Astrocyte of the cerebellum (primary cell): ENCODE data around the gene USP33.
"Not testable (repeated sequence)": the region's sequence is repeated elsewhere in the genome, so short reads cannot be mapped to it uniquely, and the experiment has no call there.

Experiments used
- DNase-seq: peaks from one replicate; pipeline ENCODE4 v3.0.0-alpha.2; 2011; ENCODE audit warnings: low read depth
- H3K4me3 ChIP-seq: 2 replicates; pipeline ENCODE4 v1.5.1; 2011; ENCODE audit warnings: mild to moderate bottlenecking, low read depth, low read length, moderate library complexity
- in situ Hi-C: cut with HindIII; loops from 2 replicates; pipeline ENCODE4 v1.10.0; 2017; ENCODE audit warnings: low sequenced_read_pairs
- TF ChIP-seq, protein P1 (sequence below): IDR thresholded peaks from 2 replicates; pipeline ENCODE4 v1.5.1; 2012; ENCODE audit warnings: low read length, low read depth, moderate library complexity, mild to moderate bottlenecking; ENCODE audit errors: missing control alignments

Gene USP33

DNA sequence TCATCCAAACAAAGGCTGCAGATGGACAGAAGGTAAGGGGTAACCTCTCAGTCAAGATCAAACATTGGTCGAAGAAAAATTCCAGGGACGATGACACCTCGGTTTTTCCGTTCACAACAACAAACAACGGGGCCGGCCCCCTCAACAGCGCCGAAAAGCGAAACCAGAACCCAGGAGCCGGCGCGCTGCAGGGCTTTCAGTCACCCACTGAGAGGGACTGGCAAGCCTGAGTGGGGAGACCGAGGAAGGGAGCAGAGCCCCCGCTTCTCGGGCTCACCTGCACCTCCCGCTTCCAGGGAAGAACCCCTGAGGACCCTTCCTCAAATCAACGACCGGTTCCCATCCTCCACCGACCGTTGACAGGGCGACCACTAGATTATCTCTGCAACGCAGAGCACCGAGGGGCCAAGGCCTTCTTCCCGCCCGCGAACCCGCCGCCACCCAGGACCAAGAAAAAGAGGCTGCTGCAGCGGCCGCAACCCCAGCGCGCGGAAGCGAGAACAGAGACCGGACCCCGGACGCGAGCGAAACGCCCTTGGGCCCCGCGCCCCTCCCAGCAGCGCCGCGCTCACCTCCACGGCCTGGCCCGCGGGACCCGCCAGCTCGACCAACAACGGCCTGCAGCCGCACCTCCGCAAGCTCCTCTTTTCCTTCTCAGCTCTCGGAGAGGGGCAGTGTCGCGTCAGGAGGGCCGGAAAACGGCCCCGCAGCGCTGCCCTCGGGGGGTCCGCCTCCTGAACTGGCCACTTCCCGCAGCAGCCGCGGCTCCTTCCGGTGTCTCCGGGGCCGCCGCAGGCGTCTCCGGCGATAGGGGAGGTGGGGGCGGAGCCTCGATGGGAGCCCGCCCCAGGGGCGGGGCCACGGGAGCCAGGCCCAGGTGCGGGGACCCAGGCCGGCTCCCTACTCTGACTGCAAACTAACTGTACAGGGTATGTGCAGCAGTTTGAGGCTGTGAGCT is at the start of gene USP33:
USP33 (minus strand) TSS at position 782 of the 958 bp plus-strand sequence. CDS start 18,155 bp downstream, outside the sequence.
- in situ Hi-C loops: no loop called here
- peak; percentile 23 for DNase-seq
- TF ChIP-seq, protein P1, sequence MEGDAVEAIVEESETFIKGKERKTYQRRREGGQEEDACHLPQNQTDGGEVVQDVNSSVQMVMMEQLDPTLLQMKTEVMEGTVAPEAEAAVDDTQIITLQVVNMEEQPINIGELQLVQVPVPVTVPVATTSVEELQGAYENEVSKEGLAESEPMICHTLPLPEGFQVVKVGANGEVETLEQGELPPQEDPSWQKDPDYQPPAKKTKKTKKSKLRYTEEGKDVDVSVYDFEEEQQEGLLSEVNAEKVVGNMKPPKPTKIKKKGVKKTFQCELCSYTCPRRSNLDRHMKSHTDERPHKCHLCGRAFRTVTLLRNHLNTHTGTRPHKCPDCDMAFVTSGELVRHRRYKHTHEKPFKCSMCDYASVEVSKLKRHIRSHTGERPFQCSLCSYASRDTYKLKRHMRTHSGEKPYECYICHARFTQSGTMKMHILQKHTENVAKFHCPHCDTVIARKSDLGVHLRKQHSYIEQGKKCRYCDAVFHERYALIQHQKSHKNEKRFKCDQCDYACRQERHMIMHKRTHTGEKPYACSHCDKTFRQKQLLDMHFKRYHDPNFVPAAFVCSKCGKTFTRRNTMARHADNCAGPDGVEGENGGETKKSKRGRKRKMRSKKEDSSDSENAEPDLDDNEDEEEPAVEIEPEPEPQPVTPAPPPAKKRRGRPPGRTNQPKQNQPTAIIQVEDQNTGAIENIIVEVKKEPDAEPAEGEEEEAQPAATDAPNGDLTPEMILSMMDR: no peak
- peak within 1 kb of the TSS; percentile 89 for H3K4me3 ChIP-seq

DNA sequence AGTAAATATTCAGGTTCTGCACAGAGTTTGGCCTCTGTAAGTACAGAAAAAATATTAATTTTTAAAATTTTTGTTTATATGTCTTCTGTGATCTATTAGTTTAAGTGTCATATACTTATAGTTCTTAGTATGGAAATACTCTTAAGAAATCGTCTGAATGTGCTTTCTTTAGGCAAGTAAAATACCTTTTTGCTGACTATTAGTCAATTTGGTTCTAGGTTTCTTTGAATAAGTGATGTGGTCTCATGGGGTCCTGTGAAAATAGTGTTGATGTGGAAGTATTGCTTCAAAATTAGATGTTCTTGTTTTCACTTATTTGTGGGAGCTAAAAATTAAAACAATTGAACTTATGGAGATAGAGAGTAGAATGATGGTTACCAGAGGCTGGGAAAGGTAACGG is 43.7 kb upstream of the USP33 start:
- DNase-seq: no peak
- TF ChIP-seq, protein P1: no peak
- in situ Hi-C loops: no loop called here
- H3K4me3 ChIP-seq: no peak overlapping the region

DNA sequence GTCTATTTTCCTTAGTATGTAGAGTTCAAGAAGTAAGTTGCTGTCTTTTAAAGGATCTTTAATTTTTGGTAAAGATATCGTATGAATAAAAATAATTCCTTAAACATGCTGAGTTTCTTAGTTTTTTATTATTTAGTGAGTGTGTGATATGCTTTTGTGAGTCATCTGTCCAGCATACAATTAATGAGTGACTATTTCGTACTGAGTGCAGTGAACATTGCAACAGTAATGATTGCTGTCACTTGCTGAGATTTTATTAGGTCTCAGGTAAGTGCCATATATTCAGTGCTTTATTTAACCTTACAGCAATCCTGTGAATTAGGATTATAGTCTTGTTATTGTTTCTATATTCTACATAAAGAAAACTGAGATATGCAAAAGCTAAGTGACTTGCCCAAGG is 42.4 kb upstream of the USP33 start:
- TF ChIP-seq, protein P1: no peak
- no peak overlapping the region for H3K4me3 ChIP-seq
- in situ Hi-C loops: no loop called here
- DNase-seq: no peak

DNA sequence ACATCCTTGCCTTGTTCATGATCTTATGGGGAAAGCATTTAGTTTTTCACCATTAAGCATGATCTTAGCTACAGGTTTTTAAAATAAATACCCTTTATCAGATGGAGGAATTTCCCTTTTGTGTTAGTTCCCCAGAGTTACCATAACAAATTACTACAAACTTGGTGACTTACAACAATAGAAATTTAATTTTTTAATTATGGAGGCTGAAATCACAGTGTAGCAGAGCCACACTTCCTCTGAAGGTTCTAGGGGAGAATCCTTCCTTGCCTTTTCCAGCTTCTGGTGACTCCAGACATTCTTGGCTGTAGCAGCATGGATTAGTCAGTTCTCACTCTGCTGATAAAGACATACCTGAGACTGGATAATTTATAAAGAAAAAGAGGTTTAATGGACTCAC is 38.3 kb upstream of the USP33 start:
- H3K4me3 ChIP-seq: no peak overlapping the region
- TF ChIP-seq, protein P1: no peak
- no peak for DNase-seq
- in situ Hi-C loops: loop anchor here (5.0 kb wide), 1 partner anchor 56 kb away; no protein-coding TSS in a partner anchor

DNA sequence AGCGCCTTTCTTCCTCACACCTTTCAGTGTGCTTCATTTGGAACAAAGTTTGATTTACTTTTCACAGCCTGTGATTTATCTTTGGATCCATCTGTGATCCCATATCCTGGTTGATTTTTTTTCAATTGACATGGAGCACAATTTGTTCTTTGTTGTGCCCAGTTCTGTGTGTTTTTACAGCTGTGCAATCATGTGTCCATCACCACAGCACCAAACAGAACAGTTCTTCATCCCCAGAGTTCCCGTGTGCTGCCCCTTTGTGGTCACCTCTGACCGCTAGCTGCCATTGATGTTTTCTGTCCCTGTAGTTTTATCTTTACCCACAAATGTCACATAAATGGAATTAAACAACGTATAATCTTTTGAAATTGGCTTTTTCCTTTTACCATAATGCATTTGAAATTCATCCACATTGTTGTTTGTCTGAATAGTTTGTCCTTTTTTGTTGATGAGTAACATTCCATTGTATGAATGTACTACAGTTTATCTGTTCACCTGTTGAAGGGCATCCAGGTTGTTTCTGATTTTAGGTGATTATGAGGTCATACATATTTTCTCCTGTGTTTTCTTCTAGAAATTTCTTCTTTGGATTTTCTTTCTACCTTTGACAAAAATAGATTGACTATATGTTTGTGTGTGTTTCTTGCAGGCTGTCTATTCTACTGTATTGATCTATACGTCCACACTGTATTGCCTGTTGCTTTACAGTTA is 37.2 kb upstream of the USP33 start:
- H3K4me3 ChIP-seq: no peak overlapping the region
- in situ Hi-C loops: loop anchor here (5.0 kb wide), 1 partner anchor 55 kb away; no protein-coding TSS in a partner anchor
- DNase-seq: no peak
- TF ChIP-seq, protein P1: no peak

DNA sequence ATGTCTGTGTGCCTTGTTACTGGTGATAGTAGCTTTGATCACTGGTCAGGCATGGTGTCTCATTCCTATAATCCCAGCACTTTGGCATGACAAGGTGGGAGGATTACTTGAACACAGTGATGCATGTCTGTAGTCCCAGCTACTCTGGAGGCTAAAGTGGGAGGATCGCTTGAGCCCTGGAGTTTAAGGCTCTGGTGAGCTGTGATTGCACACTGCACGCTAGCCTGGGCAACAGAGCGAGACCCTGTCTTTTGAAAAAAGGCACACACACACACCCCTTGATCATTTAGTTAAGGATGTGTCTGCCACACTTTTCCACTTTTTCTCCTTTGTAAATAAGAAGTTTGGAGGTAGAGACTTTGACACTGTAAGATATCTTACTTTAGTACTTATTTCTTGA is 34.9 kb upstream of the USP33 start:
- in situ Hi-C loops: no loop called here
- TF ChIP-seq, protein P1: no peak
- no peak overlapping the region for H3K4me3 ChIP-seq
- DNase-seq: no peak

DNA sequence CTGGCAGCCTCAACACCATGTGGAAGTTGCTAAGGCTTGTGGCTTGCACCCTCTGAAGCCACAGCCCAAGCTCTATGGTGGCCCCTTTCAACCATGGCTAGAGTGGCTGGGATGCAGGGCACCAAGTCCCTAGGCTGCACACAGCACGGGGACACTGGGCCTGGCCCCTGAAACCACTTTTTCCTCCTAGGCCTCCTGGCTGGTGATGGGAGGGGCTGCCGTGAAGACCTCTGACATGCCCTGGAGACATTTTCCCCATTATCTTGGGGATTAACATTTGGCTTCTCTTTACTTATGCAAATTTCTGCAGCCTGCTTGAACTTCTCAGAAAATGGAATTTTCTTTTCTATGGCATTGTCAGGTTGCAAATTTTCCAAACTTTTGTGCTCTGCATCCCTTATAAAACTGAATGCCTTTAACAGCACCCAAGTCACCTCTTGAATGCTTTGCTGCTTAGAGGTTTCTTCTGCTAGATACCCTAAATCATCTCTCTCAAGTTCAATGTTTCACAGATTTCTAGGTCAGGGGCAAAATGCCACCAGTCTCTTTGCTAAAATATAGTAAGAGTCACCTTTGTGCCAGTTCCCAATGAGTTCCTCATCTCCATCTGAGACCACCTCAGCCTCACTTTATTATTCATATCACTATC is 26.6 kb upstream of the USP33 start:
- DNase-seq, H3K4me3 ChIP-seq, in situ Hi-C loops: not testable (repeated sequence)
